ENCODE data around the gene DCAF11.
A peak's percentile ranks its signal among the peaks of the same experiment; 100 is the strongest.

DCAF11 gene

DNA sequence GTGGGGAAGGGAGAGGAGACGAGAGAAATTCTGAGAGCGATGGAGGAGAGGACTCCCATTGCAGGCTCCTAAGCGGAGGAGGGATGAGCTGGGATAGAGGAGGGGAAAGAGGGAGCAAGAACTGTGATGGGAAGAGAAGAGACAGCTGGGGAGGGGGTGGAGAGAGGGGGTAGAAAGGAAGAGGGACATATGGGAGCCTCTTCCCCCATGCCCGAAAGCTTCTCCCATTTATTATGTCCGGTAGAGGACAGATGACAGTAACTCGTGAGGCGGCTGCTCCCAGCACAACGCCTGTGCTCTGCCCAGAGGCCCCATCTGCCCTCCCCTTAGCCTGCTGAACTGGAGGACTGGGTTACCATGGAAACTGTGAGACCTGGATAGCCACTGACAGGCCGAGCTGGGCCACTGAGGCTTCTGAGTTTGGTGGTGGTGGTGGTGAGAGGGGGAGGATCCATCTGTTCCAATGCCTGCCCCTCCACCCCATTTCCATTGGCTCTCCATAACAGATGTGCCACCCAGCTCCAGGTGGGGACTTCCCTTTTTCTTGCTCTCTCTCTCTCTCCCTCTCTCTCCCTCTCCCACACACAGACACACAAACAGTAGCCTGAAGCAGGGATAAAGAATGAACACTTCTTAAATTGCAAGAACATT lies 35.0 kb upstream of the DCAF11 start:
- DNase-seq (ENCODE audit: low spot score): no peak

DNA sequence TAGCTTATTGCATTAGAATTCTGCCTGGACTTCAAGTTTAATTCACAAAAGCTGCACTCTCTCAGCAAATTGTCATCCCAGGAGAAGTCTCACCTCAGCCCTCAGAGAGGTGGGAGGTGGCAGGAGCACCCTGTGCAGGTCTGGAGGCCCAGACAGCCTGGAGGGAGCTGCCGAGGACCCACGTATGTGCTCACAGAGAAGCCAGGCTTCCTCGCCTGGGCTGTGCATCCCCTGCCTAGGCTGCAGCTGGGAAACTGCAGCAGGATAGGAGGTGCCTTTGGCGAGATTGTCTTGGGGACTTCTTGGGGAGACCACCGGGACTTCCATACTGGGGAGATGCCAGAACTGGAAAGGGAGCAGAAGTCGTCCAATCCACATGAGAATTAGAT lies 34.4 kb upstream of the DCAF11 start:
- no peak for DNase-seq (ENCODE audit: low spot score)

- peak; percentile 83 for DNase-seq (ENCODE audit: low spot score)
These were observed 33.5 kb upstream of the DCAF11 start for GRCh38 chr14:24080888-24081738.

- no peak for DNase-seq (ENCODE audit: low spot score)
These were observed 32.8 kb upstream of the DCAF11 start for GRCh38 chr14:24081739-24082211.

- DNase-seq (ENCODE audit: low spot score): no peak
These were observed 32.0 kb upstream of the DCAF11 start for GRCh38 chr14:24082411-24083080.

DNA sequence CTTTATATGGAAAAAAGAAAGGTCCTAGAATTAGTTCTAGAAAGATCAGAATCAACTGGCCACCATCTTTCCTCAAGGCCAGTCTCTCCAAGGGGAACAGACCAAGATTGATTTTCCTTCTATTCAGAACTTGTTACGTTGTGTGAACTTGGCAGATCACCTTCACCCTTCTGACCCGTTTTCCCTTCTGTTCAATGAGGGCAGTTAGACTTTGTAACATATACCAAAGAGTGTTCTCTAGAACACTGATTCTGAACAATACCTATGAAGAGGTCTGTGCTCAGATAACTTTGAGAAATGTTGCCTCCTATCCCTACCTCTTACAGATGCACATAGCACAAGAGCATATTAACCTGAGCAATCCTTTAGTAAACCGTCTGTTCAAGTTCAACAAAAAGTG lies 31.1 kb upstream of the DCAF11 start:
- no peak for DNase-seq (ENCODE audit: low spot score)

DNA sequence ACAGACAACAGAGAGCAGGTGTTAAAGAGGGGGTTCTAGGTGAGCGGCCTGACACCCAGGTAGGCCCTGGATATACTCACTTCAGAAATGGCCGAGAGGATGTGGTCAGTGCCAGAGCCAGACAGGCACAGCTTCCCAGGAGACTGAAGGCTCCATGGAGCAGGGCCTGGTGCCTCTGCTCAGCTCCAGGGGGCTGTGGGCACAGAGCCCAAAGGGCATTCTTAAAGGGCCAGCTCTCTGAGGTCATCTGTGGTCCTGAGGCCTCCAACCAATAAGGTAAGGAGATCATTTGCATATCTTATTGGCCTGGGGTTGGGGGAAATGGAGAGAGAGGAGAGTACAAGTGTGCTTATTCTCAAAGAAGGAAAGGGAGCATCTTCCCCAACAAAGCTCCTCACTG lies 30.1 kb upstream of the DCAF11 start:
- no peak for DNase-seq (ENCODE audit: low spot score)

DNA sequence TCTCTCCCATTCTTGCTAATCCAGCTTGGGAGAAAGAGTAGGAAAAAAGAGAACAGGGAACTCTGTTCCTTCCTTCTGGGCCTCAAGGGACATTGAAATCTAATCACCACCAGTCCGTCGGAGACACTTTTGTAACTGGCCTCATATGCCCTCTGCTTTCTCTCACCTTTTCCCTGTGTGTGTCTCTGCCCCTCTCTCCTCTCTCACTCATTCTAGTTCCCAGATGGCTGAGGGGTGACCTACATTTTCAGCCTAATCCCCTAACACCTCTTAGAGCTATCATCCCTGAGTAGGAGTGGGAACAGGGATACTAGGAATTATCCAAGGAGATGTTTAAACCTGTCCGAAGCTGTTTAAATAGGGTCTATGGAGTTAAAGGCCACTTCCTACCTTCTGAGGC lies 29.4 kb upstream of the DCAF11 start:
- no peak for DNase-seq (ENCODE audit: low spot score)

DNA sequence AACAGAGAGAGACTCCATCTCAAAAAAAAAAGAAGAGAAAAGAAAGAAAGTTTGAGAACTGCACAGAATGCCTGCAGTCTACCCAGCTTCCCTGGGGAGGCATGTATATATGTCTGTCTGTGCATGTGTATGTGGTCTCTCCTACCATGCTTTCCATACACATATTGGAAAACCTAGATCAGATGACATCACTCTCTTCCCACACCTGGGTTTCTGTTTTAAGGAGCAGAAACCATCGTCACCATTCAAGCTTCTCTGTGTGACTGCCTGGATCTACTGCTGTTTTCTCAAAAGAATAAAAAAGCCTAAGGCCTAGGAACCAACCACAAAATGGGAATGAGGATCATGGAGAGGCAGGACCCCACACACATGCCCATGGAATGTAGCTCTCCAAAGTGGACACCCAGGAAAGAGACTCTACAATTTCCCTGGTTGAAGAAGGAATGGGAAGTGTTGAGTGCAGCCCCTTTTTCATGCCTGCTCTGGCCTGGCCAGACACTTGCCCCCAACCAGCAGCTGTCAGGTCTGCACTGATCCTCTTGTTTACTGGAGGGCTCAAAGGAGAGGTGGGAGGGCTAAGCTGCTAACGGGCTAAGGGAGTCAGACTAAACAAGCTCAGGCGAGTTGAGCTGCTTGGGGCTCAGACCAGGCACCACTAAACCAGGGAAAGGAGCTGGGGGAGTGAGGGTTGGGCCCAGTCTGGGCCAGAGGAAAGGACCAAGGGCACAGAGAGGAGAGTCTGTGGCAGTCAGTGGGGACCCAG lies 28.2 kb upstream of the DCAF11 start:
- DNase-seq (ENCODE audit: low spot score): no peak

DNA sequence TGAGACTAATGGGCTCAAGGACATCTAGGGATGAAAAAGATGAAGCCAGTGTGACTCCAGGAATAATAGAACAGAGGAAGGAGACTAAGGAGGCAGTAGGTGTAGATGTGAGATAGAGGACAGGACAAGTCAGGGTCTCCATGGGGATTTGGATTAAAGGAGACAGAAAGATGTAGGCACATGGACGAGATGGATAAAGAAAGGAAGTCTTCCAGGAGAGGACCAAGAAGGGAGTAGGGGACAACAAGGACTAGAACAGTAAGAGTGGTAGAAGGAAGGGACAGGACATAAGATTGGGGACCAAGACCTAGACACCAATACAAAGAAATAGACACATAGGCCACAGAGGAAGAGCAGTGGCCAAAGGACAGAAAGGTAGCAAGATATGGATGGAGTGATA lies 27.6 kb upstream of the DCAF11 start:
- DNase-seq (ENCODE audit: low spot score): no peak

DNA sequence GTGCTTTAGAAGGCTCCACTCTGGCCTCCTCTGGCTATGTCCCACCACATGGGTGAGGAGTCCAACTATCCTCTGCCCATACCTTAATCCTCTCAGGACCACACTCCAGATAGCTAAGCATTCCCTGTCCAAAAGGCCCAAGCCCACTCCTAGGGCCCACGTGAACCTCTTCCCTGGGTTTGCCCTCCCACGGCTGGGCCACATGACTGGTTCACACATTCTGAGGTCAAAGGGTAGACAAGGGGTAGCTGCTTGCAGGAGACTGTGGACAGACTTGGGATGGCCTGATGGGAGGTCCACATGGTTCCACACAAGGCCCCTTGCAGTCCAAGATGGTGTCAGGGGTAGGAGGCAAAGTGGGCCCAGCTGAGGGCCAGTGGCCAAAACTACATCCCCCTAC lies 26.5 kb upstream of the DCAF11 start:
- DNase-seq (ENCODE audit: low spot score): no peak

GRCh38 chr14:24089890-24090289 lies 24.7 kb upstream of the DCAF11 start:
- no peak for DNase-seq (ENCODE audit: low spot score)

GRCh38 chr14:24092110-24092504 lies 22.5 kb upstream of the DCAF11 start:
- no peak for DNase-seq (ENCODE audit: low spot score)

- no peak for DNase-seq (ENCODE audit: low spot score)
These were observed 21.9 kb upstream of the DCAF11 start for GRCh38 chr14:24092505-24093206.

- no peak for DNase-seq (ENCODE audit: low spot score)
These were observed 21.2 kb upstream of the DCAF11 start for GRCh38 chr14:24093207-24093900.

DNA sequence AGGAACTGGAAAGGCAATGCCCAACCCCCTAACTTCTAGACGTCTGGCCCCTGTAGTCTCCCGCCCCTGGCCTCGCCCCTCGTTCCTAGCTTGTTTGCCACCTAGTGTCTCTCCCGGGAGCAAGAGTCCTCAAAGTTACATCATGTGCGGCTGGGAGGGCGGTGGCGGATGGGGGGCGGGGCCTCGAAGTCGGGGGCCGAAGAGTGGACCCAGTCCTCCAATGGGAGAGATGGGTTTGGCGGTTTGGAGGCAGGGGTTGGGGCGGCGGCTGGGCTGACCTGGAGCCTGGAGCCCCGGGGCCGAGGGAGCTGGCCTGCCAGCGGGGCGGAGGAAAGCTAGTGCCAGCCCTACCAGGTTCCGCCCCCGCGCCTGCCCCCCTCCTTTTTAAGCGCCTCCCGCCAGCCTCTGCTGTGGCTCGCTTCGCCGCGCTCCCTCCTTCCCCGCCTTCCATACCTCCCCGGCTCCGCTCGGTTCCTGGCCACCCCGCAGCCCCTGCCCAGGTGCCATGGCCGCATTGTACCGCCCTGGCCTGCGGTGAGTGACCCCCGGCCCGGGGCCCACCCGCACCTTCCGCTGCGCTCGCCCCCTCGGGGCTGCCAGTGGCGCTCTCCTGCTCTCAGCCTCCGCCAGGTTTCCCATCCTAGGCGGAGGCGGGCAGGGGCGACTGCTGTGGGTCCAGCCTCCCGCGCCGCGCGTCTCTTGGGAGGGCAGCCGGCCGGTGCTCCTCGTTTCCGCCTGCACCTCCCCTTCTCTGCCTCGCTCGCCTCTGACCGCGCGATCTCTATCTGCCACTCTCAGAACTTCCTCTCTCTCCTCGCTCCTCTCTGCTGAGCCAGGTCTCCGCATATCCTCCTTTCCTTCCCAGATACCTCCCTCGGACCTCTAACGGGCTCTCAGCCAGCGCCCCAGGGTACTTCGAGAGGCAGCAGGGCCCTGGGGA lies 20.4 kb upstream of the DCAF11 start, which contains the start of gene PCK2:
Gene PCK2 (plus strand): TSS at position 411 of the 940 bp plus-strand sequence. CDS start 95 bp downstream, at position 506.
- DNase-seq (ENCODE audit: low spot score): peak; percentile 86

DNA sequence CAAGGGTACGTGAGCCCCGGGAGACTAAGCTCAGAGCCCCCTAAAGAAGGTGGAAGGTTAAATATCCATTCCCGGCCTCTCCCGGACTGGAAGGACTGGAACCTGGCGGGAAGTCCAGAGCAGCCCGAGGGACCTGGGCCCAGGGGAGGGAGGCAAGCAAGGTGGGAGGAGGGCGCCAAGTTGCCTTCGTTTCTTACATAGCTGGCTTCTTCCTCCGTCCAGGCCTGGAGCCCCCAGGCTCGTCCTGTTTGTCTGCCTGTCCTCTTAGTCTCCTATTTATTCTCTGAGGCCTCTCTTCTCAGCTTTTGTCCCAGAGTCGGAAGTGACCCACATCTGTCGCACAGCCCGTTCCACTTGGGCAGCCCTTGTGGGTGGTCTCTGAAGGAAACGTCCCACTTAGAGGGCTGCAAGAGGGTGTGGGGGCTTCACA lies 19.7 kb upstream of the DCAF11 start:
- no peak for DNase-seq (ENCODE audit: low spot score)

DNA sequence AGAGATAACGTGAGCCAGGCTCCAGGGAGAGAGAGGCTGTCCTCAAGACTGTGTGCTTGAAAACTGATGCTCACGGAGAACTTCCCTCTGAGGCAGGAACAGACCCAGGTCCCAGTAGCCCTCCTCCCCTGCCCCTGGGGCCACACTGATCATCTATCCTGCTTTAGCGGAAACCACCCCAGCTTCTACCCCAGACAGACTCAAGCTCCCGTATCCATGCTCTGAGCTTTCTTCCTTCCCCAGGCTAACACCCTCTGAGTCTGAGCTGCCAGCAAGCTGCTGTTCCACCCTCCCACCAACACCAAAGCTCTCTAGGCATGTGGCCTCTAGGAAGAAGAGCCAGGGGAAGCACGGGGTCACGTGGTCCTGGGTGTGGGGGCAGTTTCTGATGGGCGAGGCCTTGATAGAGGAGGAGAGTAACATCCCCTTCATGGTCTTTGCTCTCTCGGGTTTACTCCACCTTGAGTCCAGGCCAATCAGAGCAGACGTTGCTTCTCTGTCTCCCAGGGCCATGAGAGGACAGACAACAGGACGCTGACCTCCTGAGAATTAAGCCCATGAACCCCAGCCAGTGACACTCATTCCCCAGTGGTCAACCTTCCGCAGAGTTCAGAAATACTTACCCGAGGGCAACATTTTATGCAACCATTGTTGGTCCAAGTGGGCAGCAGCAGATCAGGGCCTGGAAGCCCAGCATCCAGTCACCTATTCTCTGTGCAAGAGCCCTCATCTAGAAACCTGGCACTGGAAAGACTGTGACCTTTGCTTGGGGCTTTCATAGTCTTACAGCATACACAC lies 19.1 kb upstream of the DCAF11 start:
- peak; percentile 63 for DNase-seq (ENCODE audit: low spot score)
